GM19397 (cell line): ENCODE measurements around the gene EPN1.

ENCODE experiments used
- ATAC-seq: cut with Tn5 transposase; IDR thresholded peaks from one replicate; pipeline ENCODE4 v1.9.1; 2021; ENCODE audit warnings: mild to moderate bottlenecking, moderate library complexity; ENCODE audit not compliant: unreplicated experiment

The EPN1 gene

GRCh38 chr19:55691561-55692481 is 16.8 kb downstream of the EPN1 start:
- ATAC-seq, result no peak

DNA sequence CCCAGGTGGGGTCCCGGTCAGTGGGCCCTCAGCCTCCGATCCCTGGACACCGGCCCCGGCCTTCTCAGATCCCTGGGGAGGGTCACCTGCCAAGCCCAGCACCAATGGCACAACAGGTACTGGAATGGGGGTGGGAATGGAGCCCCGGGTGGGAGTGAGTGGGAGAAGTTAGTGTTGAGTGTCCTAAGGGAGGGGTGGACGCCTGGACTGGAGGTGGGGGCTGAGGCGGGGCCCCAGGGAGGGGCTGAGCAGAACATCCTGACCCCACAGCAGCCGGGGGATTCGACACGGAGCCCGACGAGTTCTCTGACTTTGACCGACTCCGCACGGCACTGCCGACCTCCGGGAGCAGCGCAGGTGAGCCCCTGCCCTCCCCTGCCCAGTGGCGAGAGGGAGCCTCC is 17.7 kb downstream of the EPN1 start:
- no peak for ATAC-seq

GRCh38 chr19:55693336-55693974 is 18.4 kb downstream of the EPN1 start:
- no peak for ATAC-seq

DNA sequence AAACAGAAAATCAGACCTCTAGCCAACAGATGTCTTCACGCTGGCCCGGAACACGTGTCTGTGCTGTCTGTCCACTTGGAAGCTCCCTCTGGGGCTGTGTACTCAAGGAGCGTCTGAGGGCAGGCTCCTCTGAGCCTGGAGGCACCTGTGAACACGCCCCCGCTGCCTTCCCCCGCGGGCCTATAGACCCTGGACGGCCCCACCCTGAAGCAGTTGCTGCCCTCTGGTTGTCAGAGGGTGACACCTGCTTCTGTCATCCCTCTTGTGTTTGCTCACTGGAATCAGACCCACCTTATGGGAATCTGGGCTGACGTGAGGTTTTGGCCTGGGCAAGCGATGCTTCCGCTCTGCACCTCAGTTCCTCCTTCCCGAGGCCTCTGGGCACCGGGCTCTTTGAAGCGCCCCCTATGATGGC is 19.2 kb downstream of the EPN1 start:
- ATAC-seq, result no peak

DNA sequence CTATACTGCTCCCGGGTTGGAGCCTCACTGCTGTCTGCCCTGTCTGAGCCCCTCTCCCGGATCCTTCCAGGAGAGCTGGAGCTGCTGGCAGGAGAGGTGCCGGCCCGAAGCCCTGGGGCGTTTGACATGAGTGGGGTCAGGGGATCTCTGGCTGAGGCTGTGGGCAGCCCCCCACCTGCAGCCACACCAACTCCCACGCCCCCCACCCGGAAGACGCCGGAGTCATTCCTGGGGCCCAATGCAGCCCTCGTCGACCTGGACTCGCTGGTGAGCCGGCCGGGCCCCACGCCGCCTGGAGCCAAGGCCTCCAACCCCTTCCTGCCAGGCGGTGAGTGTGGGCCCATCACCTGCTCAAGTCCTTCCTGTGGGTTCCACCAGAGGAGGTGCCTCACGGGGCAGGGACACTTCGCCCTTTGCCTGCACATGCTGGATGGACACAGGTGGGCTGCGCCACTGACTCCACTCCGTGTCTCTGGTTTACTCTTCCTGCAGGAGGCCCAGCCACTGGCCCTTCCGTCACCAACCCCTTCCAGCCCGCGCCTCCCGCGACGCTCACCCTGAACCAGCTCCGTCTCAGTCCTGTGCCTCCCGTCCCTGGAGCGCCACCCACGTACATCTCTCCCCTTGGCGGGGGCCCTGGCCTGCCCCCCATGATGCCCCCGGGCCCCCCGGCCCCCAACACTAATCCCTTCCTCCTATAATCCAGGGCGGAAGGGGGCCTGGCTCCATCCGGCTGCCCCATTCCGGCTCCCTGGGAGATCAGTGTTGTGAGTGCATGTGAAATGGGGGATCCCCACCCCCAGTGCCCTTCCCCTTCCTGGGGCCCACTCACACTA is 19.8 kb downstream of the EPN1 start:
- ATAC-seq, result no peak

DNA sequence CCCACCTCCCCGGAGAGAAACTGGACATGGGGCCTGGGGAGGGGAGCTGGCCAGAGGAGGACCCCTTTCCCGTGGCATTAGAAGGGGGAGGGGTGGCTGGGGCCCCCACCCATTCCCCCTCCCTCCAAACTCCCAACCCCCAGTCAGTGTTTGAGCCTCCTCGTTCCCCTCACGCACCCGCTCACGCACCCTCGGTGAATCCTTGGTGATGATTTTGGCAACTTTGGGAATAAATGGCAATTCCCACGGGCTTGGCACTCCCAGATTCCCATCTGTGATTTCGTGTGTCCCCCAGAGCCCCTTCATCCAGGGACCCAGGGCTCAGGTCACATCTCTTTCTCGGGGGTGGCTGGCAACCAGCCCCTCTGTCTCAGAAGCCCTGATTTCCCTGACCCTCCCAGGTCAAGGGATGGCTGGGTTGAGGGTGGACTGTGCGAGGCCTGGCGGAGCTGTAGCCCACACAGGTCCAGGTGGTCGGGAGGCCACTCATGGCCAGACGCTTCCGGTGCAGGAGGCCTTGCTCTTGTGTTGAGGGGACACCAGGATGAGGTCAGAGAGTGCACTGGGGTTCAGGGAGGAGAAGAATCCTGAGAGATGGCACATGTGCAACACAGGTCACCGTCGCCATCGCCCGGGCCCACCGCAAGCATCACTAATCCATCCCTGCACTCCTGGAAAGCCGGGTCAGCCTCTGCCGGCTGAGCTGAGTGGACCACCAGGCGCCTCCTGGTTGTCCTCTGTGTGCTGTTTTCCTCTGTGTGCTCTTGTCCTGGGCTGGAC is 20.7 kb downstream of the EPN1 start:
- ATAC-seq, result no peak

- ATAC-seq, result no peak
Observed at GRCh38 chr19:55696301-55697068, 21.5 kb downstream of the EPN1 start.

DNA sequence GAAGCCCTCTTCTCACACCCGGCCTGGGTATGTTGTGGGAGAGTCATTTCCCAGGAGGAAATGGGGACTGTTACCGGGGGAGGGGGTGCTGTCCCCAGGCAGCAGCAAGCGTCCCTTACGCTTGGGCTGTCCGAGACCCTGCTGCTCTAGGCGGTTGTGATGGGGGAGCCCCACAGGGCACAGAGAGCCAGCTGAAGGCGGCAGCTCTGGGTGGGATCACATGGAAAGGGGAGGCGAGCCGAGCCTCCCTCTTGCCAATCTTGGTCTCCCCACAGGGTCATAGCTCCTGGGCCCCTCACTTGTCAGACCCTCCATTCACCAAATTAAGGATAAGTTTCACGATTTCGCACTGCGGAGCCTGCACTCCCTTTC is 22.0 kb downstream of the EPN1 start:
- ATAC-seq, result no peak

DNA sequence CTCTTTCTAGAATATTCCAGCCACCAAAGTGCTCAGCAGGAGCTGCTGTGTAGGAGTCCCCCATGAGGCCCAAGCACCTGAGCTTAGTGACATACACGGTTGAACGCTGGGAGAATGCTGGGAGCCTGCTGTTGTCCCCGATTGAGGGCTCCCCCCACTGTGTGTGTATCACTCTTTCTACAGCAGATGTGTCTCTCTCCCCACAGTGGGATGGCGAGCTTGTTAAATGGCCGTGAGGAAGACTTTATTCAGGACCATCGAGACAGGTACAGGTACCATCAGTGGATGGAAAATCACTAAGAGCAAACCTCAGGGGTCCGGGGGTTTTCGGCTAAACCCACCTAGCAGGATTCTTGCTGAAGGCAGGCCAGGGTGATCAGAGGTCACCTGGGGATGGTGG is 22.7 kb downstream of the EPN1 start:
- ATAC-seq, result no peak

- ATAC-seq, result no peak
Observed at GRCh38 chr19:55698256-55698655, 23.2 kb downstream of the EPN1 start.

DNA sequence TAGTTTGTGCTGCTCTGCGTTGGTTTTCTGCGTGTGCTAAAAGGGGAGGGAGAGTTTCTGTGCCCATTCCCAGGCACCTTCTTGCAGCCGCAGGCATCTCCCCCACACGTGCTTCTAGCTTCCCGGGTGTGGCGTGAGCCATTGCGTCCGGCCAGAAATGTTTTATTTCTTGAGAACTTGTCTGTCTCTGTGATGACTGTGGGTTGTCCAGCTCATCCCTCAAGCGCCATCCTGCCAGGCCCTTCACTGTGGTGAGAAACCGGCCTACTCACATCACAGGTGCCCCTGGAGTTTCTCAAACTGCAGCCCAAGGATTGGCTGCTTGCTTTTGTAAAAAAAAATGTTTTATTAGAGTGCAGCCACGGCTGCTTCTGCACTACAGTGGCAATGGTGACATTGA is 24.2 kb downstream of the EPN1 start:
- no peak for ATAC-seq

DNA sequence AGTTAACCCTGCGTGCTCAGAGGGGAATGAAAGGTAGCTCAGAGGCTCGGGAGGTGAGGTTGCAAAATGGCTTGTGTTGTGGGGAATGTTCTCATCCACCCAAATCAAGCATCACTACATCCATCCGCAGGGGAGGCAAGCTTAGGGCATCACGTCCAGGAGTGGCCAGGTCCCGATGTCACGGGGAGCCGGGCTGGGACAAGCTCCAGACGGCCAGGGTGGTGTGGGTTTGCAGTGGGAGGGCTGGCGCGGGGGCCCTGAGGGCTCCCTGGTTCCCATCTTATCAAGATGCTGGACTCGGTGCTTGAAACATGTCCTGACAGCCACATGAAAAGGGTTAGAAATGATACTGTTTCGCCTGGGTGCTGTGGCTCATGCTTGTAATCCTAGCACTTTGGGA is 25.8 kb downstream of the EPN1 start:
- ATAC-seq, result no peak

DNA sequence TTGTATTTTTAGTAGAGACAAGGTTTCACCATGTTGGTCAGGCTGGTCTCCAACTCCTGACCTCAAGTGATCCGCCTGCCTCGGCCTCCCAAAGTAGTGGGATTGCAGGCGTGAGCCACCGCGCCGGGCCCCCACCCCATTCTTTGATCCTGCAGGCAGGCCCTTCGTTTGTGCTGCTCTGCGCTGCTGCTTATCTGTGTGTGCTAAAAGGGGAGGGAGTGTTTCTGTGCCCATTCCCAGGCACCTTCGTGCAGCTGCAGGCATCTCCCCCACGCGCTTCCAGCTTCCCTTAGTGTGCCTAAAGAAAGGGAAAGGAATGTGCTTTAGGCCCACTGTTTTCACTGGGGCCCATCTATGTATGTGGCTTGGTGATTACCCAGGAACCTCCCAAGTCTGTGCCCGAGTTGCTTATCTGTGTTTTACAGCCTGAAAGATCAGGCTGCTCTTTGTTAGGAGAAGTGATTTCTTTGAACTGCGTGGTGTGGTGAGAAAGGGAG is 27.2 kb downstream of the EPN1 start:
- ATAC-seq, result no peak

- no peak for ATAC-seq
Observed at GRCh38 chr19:55703790-55704215, 28.8 kb downstream of the EPN1 start.

DNA sequence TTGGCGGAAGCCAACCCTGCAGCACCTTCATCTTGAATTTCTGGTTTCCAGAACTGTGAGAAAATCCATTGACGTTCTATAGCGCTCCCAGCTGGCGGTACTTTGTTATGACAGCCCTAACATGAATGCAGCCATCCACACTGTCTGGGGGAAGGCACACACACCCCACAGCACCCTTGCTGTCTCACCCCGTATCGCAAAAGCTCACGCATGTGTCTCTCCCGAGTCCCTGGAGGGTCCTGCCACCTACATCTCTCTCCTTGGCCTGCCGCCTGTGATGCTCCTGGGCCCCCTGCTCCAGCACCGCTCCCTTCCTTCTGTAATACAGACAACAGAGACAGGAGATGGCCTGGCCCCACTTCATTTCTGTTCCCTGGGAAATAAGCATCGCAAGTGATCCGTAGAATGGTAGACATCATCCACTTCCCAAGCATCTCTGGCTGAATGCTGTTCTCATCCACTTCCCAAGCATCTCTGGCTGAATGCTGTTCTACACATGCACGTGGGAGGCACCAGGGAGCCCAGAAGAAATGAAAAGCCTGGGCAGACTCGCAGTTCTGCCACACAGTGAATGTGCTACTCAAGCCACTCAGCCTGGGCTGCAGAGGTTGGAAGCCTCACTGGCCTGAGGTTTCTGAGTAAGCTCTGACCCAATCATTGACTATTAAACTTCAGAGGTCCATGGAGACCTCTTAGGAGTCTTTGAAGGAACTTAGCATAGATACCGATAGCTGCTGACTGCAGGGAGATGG is 29.6 kb downstream of the EPN1 start:
- no peak for ATAC-seq

DNA sequence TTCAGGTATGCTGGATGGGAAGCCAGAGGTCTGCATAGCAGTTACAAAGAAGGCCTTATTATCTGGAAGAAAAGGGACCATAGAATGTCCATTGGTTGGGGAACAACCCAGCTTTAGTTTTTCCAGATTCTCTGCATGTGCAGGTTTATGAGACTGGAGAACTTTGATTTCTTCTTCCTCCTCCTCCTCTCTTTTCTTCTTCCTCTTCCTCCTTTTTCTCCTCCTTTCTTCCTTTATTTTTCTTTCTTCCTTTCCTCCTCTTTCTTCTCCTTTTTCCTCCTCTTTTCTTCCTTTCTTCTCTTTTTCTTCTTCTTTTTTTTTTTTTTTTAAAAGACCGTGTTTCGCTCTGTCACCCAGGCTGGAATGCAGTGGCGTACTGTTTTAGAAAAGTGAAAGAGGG is 30.9 kb downstream of the EPN1 start:
- ATAC-seq, result no peak

DNA sequence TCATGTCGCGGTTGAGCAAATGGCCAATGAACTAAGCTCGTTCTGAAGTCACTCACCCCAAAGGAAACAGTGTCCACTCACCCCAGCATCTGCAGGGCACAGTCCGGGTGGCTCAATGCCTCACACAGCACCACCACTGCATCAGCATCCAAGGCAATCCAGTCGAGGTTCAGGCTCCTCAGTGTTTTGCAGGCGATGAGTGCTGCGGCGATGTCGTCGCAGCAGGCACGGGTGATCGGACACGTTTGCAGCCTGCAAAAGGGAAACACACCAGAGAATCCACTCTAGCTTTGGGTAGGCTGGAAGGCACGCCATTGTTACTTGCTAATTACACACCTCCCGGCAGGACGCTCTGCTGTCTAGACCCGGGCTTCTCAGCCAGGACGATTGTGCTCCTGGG is 36.7 kb downstream of the EPN1 start:
- no peak for ATAC-seq

- no peak for ATAC-seq
Observed at GRCh38 chr19:55712804-55713631, 38.0 kb downstream of the EPN1 start.
